Measurements from ENCODE around the gene MRTFB.

GRCh38 chr16:14196539-14196938, 125.4 kb downstream of the MRTFB start:
- TF ChIP-seq CTCF (conservative IDR thresholded peaks at IDR 0.05; ENCODE audit: low read depth, low read length) (no peak), EZH2 (IDR thresholded peaks at IDR 0.05; ENCODE audit: borderline replicate concordance, low read depth, low read length, poor library complexity, severe bottlenecking) (no peak)
